Measurements from ENCODE around the gene CARM1.
"Not testable (repeated sequence)": the region's sequence is repeated elsewhere in the genome, so short reads cannot be mapped to it uniquely, and the experiment has no call there.

The CARM1 gene

GRCh38 chr19:10835754-10836478 is 35.4 kb upstream of the CARM1 start, which contains the start of gene TMED1:
TMED1 (minus strand) TSS chr19:10836212; CDS start chr19:10836191, 21 bp downstream.
- DNase-seq, result peak; percentile 100
- Histone ChIP-seq H3K4me3 (ENCODE audit: low read depth, low read length) (peak within 1 kb of the TSS; percentile 76), H3K4me1 (peaks cover 3% of the 10 kb centered on the region), H3K36me3 (peaks cover 31% of the 10 kb centered on the region), H3K27me3 (no peaks in the 10 kb centered on the region), H3K9me3 (peaks cover 2% of the 10 kb centered on the region; the same call in 1 of the 2 replicates)
- TF ChIP-seq CTCF (IDR thresholded peaks at IDR 0.05; ENCODE audit: low read depth, low read length), result peak; percentile 19; the same call in 1 of the 2 replicates

GRCh38 chr19:10836479-10837330 is 34.6 kb upstream of the CARM1 start:
- Histone ChIP-seq H3K27me3 (no peaks in the 10 kb centered on the region), H3K36me3 (peaks cover 31% of the 10 kb centered on the region), H3K9me3 (peaks cover 2% of the 10 kb centered on the region; the same call in 1 of the 2 replicates), H3K4me1 (peaks cover 3% of the 10 kb centered on the region), H3K4me3 (ENCODE audit: low read depth, low read length) (peak overlapping the region; percentile 76)
- peak; percentile 78 for DNase-seq
- TF ChIP-seq CTCF (IDR thresholded peaks at IDR 0.05; ENCODE audit: low read depth, low read length), result no peak

- H3K9me3 ChIP-seq; DNase-seq; H3K27me3 ChIP-seq; H3K4me3 ChIP-seq (ENCODE audit: low read depth, low read length); H3K4me1 ChIP-seq: not testable (repeated sequence)
- H3K36me3 ChIP-seq, result peaks cover 25% of the 10 kb centered on the region
These were observed 33.7 kb upstream of the CARM1 start for GRCh38 chr19:10837649-10838048.

- no peaks in the 10 kb centered on the region for H3K27me3 ChIP-seq
- peaks cover 17% of the 10 kb centered on the region for H3K36me3 ChIP-seq
- DNase-seq, result no peak
- no peak for TF ChIP-seq CTCF (IDR thresholded peaks at IDR 0.05; ENCODE audit: low read depth, low read length)
- H3K4me1 ChIP-seq, result peaks cover 3% of the 10 kb centered on the region
- peaks cover 2% of the 10 kb centered on the region; the same call in 1 of the 2 replicates for H3K9me3 ChIP-seq
- no peak overlapping the region for H3K4me3 ChIP-seq (ENCODE audit: low read depth, low read length)
These were observed 33.0 kb upstream of the CARM1 start for GRCh38 chr19:10838377-10838776.

- Histone ChIP-seq H3K9me3 (peaks cover 2% of the 10 kb centered on the region; the same call in 1 of the 2 replicates), H3K4me3 (ENCODE audit: low read depth, low read length) (no peak overlapping the region), H3K27me3 (no peaks in the 10 kb centered on the region), H3K36me3 (peaks cover 10% of the 10 kb centered on the region), H3K4me1 (peaks cover 3% of the 10 kb centered on the region)
- TF ChIP-seq CTCF (IDR thresholded peaks at IDR 0.05; ENCODE audit: low read depth, low read length), result no peak
- DNase-seq, result no peak
These were observed 32.0 kb upstream of the CARM1 start for GRCh38 chr19:10839114-10840050.

- H3K9me3 ChIP-seq, result no peaks in the 10 kb centered on the region; the same call in 1 of the 2 replicates
- no peaks in the 10 kb centered on the region for H3K4me1 ChIP-seq
- no peaks in the 10 kb centered on the region for H3K27me3 ChIP-seq
- H3K36me3 ChIP-seq, result no peaks in the 10 kb centered on the region
- no peak overlapping the region for H3K4me3 ChIP-seq (ENCODE audit: low read depth, low read length)
- TF ChIP-seq CTCF (IDR thresholded peaks at IDR 0.05; ENCODE audit: low read depth, low read length), result peak; percentile 16; the same call in 1 of the 2 replicates
- DNase-seq, result no peak
These were observed 28.6 kb upstream of the CARM1 start for GRCh38 chr19:10842788-10843187.

Measured in BE2C (cell line).